H9 (cell line): ENCODE data around the gene ARHGAP27. TPM values are rescaled to one million over a fixed set of nuclear protein-coding genes. Genes with fewer than 3 reads are reported as not detected.
A peak's percentile ranks its signal among the peaks of the same experiment; 100 is the strongest.

Experiments
- DNase-seq: peaks from one replicate; pipeline ENCODE4 v3.0.0-alpha.2; 2017
- H2AFZ ChIP-seq: one replicate; pipeline ENCODE4 v1.6.1; 2013; ENCODE audit warnings: mild to moderate bottlenecking, low read length, control low read depth, moderate library complexity
- H2AK5ac ChIP-seq: 2 replicates; pipeline ENCODE4 v1.6.1; 2013; ENCODE audit warnings: low read length, control low read depth, mixed read lengths; ENCODE audit not compliant: insufficient read length
- H2BK120ac ChIP-seq: one replicate; pipeline ENCODE4 v1.6.1; 2013; ENCODE audit warnings: low read depth, mild to moderate bottlenecking, low read length, control low read depth, inconsistent platforms; ENCODE audit not compliant: poor library complexity, severe bottlenecking
- H2BK12ac ChIP-seq: 2 replicates; pipeline ENCODE4 v1.6.1; 2013; ENCODE audit warnings: low read length, control low read depth, mixed read lengths, low read depth; ENCODE audit not compliant: insufficient read length
- H2BK15ac ChIP-seq: 2 replicates; pipeline ENCODE4 v1.6.1; 2013; ENCODE audit warnings: low read depth, low read length, control low read depth
- H2BK20ac ChIP-seq: one replicate; pipeline ENCODE4 v1.6.1; 2013; ENCODE audit warnings: low read depth, mild to moderate bottlenecking, low read length, control low read depth, inconsistent platforms; ENCODE audit not compliant: poor library complexity, severe bottlenecking
- H2BK5ac ChIP-seq: 2 replicates; pipeline ENCODE4 v1.6.1; 2013; ENCODE audit warnings: low read length, control low read depth, mixed read lengths; ENCODE audit not compliant: insufficient read length
- H3K14ac ChIP-seq: 2 replicates; pipeline ENCODE4 v1.6.1; 2013; ENCODE audit warnings: low read length, control low read depth; ENCODE audit not compliant: insufficient read depth
- H3K18ac ChIP-seq: 2 replicates; pipeline ENCODE4 v1.6.1; 2013; ENCODE audit warnings: low read depth, mild to moderate bottlenecking, mixed read lengths, low read length, control low read depth; ENCODE audit not compliant: insufficient read length
- H3K23ac ChIP-seq: 2 replicates; pipeline ENCODE4 v1.6.1; 2013; ENCODE audit warnings: low read length, control low read depth, mixed read lengths, low read depth; ENCODE audit not compliant: insufficient read length
- H3K23me2 ChIP-seq: 2 replicates; pipeline ENCODE4 v1.6.1; 2013; ENCODE audit warnings: low read depth, mild to moderate bottlenecking, mixed read lengths, low read length, control low read depth; ENCODE audit not compliant: insufficient read length, poor library complexity, severe bottlenecking
- H3K27ac ChIP-seq: 2 replicates; pipeline ENCODE4 v1.5.1; 2013; ENCODE audit warnings: low read length, control low read depth, mixed read lengths, low read depth; ENCODE audit not compliant: insufficient read length
- H3K27me3 ChIP-seq: 2 replicates; pipeline ENCODE4 v1.6.1; 2013; ENCODE audit warnings: low read length, control low read depth, inconsistent platforms; ENCODE audit not compliant: insufficient read depth
- H3K4ac ChIP-seq: 2 replicates; pipeline ENCODE4 v1.6.1; 2013; ENCODE audit warnings: low read depth, mild to moderate bottlenecking, control low read depth, inconsistent platforms, low read length, moderate library complexity
- H3K4me1 ChIP-seq: 2 replicates; pipeline ENCODE4 v1.6.1; 2013; ENCODE audit warnings: low read length, control low read depth, inconsistent platforms; ENCODE audit not compliant: insufficient read depth
- H3K4me2 ChIP-seq: 2 replicates; pipeline ENCODE4 v1.6.1; 2013; ENCODE audit warnings: low read length, control low read depth, mixed read lengths; ENCODE audit not compliant: insufficient read length, insufficient read depth
- H3K56ac ChIP-seq: 2 replicates; pipeline ENCODE4 v1.6.1; 2013; ENCODE audit warnings: low read depth, mild to moderate bottlenecking, mixed read lengths, low read length, control low read depth; ENCODE audit not compliant: insufficient read length
- H3K79me1 ChIP-seq: 2 replicates; pipeline ENCODE4 v1.6.1; 2013; ENCODE audit warnings: low read depth, mild to moderate bottlenecking, moderate library complexity, low read length, control low read depth, inconsistent platforms; ENCODE audit not compliant: insufficient read depth, poor library complexity, severe bottlenecking
- H3K79me2 ChIP-seq: 2 replicates; pipeline ENCODE4 v1.6.1; 2013; ENCODE audit warnings: low read length, control low read depth, inconsistent platforms; ENCODE audit not compliant: insufficient read depth
- H3K9ac ChIP-seq: 2 replicates; pipeline ENCODE4 v1.6.1; 2013; ENCODE audit warnings: low read length, control low read depth, mixed read lengths; ENCODE audit not compliant: insufficient read length; ENCODE audit errors: extremely low read depth
- H3K9me3 ChIP-seq: one replicate; pipeline ENCODE4 v1.6.1; 2013; ENCODE audit warnings: low read depth, low read length, inconsistent platforms; ENCODE audit not compliant: control insufficient read depth
- H3T11ph ChIP-seq: one replicate; pipeline ENCODE4 v1.6.1; 2013; ENCODE audit warnings: mild to moderate bottlenecking, low read length, control low read depth, inconsistent platforms
- H4K20me1 ChIP-seq: one replicate; pipeline ENCODE4 v1.6.1; 2013; ENCODE audit not compliant: control insufficient read depth, insufficient read length, insufficient read depth
- H4K5ac ChIP-seq: 2 replicates; pipeline ENCODE4 v1.6.1; 2013; ENCODE audit warnings: low read depth, mild to moderate bottlenecking, mixed read lengths, low read length, control low read depth; ENCODE audit not compliant: insufficient read length
- H4K8ac ChIP-seq: replicated peaks from 2 replicates; pipeline ENCODE4 v1.6.1; 2013; ENCODE audit warnings: low read length, control low read depth, mixed read lengths, low read depth; ENCODE audit not compliant: insufficient read length
- H4K91ac ChIP-seq: 2 replicates; pipeline ENCODE4 v1.6.1; 2013; ENCODE audit warnings: low read depth, mild to moderate bottlenecking, moderate library complexity, mixed read lengths, low read length, control low read depth; ENCODE audit not compliant: insufficient read length
- H3K27ac Mint-ChIP-seq, 3 experiments: 2 replicates in 2 of 3; 3 replicates in 1 of 3; pipeline ENCODE4 v1.8.0; 2020 to 2021; ENCODE audit warnings: mixed read lengths in 3 of 3, mild to moderate bottlenecking in 1 of 3, moderate library complexity in 1 of 3
- H3K27me3 Mint-ChIP-seq: 2 replicates; pipeline ENCODE4 v1.8.0; 2021; ENCODE audit warnings: low read depth, mild to moderate bottlenecking, moderate library complexity, mixed read lengths
- H3K36me3 Mint-ChIP-seq, 3 experiments: 2 replicates in 2 of 3; 3 replicates in 1 of 3; pipeline ENCODE4 v1.8.0; 2020 to 2021; ENCODE audit warnings: low read depth in 3 of 3, mixed read lengths in 3 of 3; ENCODE audit not compliant: insufficient read depth in 1 of 3
- H3K4me1 Mint-ChIP-seq, 2 experiments: 2 replicates each; pipeline ENCODE4 v1.8.0; 2020; ENCODE audit warnings: mixed read lengths in 2 of 2
- H3K4me3 Mint-ChIP-seq, 2 experiments: 2 replicates in 1 of 2; 3 replicates in 1 of 2; pipeline ENCODE4 v1.8.0; 2020 to 2021; ENCODE audit warnings: mild to moderate bottlenecking in 2 of 2, mixed read lengths in 2 of 2, moderate library complexity in 1 of 2
- H3K9me3 Mint-ChIP-seq, 2 experiments: 2 replicates in 1 of 2; 3 replicates in 1 of 2; pipeline ENCODE4 v1.8.0; 2020; ENCODE audit warnings: mild to moderate bottlenecking in 2 of 2, mixed read lengths in 2 of 2, moderate library complexity in 1 of 2
- WGBS: extraction: QIAGEN DNeasy Blood & Tissue Kit; methylation state at CpG from one replicate; pipeline ENCODE4 v1.1.7; 2013; ENCODE audit warnings: missing lambda C conversion rate, low lambda C conversion rate, mixed read lengths; ENCODE audit not compliant: insufficient read length; ENCODE audit errors: extremely low coverage; 5-methylcytosine and 5-hydroxymethylcytosine counted together
- total RNA-seq: library from RNA; stranded (reverse); gene quantifications from 2 replicates; pipeline ENCODE4 v1.2.1, GENCODE V29; 2021
- TF ChIP-seq, protein P1 (sequence below): fragments of 200-600 bp; sonication (generic); conservative IDR thresholded peaks from 3 replicates; pipeline ENCODE4 v1.8.0; 2021; ENCODE audit warnings: antibody characterized with exemption, mild to moderate bottlenecking

The ARHGAP27 gene
- total RNA-seq, 1 experiment from 2014 or later, result 9.9 TPM

- Histone ChIP-seq H3K9me3 (no peaks in the 10 kb centered on the region), H4K5ac (no peak overlapping the region), H3K56ac (no peak overlapping the region), H3K4me1 (no peaks in the 10 kb centered on the region), H3K79me1 (no peaks in the 10 kb centered on the region), H2AFZ (no peak overlapping the region), H3K4ac (no peak overlapping the region), H2BK15ac (no peak overlapping the region), H4K91ac (no peak overlapping the region), H3K23ac (no peak overlapping the region), H2BK20ac (no peak overlapping the region), H3K79me2 (no peaks in the 10 kb centered on the region), H2BK5ac (no peak overlapping the region), H2BK12ac (no peak overlapping the region), H4K20me1 (no peaks in the 10 kb centered on the region), H3K18ac (no peak overlapping the region), H3T11ph (no peak overlapping the region), H3K9ac (no peak overlapping the region), H3K23me2 (peaks cover 22% of the 10 kb centered on the region), H2BK120ac (no peak overlapping the region), H4K8ac (no peak overlapping the region), H3K14ac (no peak overlapping the region), H2AK5ac (no peak overlapping the region), H3K27me3 (peaks cover 19% of the 10 kb centered on the region; the same call in 1 of the 2 replicates), H3K4me2 (peak overlapping the region; percentile 56), H3K27ac (no peak overlapping the region)
- TF ChIP-seq, protein P1, sequence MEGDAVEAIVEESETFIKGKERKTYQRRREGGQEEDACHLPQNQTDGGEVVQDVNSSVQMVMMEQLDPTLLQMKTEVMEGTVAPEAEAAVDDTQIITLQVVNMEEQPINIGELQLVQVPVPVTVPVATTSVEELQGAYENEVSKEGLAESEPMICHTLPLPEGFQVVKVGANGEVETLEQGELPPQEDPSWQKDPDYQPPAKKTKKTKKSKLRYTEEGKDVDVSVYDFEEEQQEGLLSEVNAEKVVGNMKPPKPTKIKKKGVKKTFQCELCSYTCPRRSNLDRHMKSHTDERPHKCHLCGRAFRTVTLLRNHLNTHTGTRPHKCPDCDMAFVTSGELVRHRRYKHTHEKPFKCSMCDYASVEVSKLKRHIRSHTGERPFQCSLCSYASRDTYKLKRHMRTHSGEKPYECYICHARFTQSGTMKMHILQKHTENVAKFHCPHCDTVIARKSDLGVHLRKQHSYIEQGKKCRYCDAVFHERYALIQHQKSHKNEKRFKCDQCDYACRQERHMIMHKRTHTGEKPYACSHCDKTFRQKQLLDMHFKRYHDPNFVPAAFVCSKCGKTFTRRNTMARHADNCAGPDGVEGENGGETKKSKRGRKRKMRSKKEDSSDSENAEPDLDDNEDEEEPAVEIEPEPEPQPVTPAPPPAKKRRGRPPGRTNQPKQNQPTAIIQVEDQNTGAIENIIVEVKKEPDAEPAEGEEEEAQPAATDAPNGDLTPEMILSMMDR, result no peak
- peak overlapping the region; percentile 60 to 72 for H3K4me3 Mint-ChIP-seq
- peaks cover 0 to 3% (median 0%) of the 10 kb centered on the region in 3 experiments; a peak in 2 of 7 replicates for H3K36me3 Mint-ChIP-seq
- H3K27me3 Mint-ChIP-seq, result peaks cover 51% of the 10 kb centered on the region
- DNase-seq, result no peak
- WGBS, result no CpG with 5 or more reads among the region's 4 CpGs
- no peak overlapping the region for H3K27ac Mint-ChIP-seq
- peaks cover 3 to 7% of the 10 kb centered on the region in 2 experiments; a peak in 4 of 5 replicates for H3K9me3 Mint-ChIP-seq
- H3K4me1 Mint-ChIP-seq, result peaks cover 31 to 38% of the 10 kb centered on the region in 2 experiments
Measured at GRCh38 chr17:45433159-45433535, 477 bp upstream of the ARHGAP27 start.
